Measurements from ENCODE around the gene FOXN3.
"Not testable (repeated sequence)": the region's sequence is repeated elsewhere in the genome, so short reads cannot be mapped to it uniquely, and the experiment has no call there.

The FOXN3 gene

GRCh38 chr14:89114109-89114508 is 302.9 kb downstream of the FOXN3 start:
- H3K27me3 ChIP-seq (ENCODE audit: low read depth, low read length), result no peaks in the 10 kb centered on the region

DNA sequence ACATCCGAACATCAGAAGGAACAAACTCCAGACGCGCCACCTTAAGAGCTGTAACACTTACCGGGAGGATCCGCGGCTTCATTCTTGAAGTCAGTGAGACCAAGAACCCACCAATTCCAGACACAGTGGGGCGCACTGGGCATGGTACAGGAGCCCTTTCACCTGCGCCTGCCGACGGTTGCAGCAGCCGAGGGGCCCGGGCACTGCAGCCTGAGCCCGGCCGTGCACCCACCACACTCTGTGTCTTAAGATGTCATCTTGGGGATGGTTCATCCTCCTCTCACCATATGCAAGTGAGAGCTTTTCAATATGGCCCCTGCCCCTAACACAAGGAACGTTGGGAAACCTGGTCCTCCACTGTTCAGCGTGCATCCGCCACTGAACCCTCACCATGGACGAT is 304.3 kb downstream of the FOXN3 start:
- H3K4me2 ChIP-seq (ENCODE audit: low read length), result no peak overlapping the region
- H4K20me1 ChIP-seq (ENCODE audit: insufficient read depth, low read length), result no peaks in the 10 kb centered on the region
- H3K9me3 ChIP-seq (ENCODE audit: insufficient read depth, low read length), result no peaks in the 10 kb centered on the region
- H3K36me3 ChIP-seq (replicated peaks; ENCODE audit: low read depth, low read length), result no peaks in the 10 kb centered on the region
- peaks cover 10% of the 10 kb centered on the region; the same call in 1 of the 2 replicates for H3K4me1 ChIP-seq (ENCODE audit: low read length)
- H2AFZ ChIP-seq (ENCODE audit: low read depth, low read length), result no peak overlapping the region
- no peaks in the 10 kb centered on the region for H3K27me3 ChIP-seq (ENCODE audit: low read depth, low read length)
- no peak overlapping the region for H3K27ac ChIP-seq (ENCODE audit: low read length)
- TF ChIP-seq CTCF (IDR thresholded peaks at IDR 0.05; ENCODE audit: low read depth, low read length) (no peak), EZH2phosphoT487 (IDR thresholded peaks at IDR 0.05; ENCODE audit: low read depth) (no peak)
- H3K9ac ChIP-seq (ENCODE audit: low read length), result no peak overlapping the region
- no peaks in the 10 kb centered on the region for H3K79me2 ChIP-seq (ENCODE audit: low read length)
- no peak overlapping the region for H3K4me3 ChIP-seq (ENCODE audit: low read length)

More at GRCh38 chr14:89114109-89114508, 302.9 kb downstream of the FOXN3 start:
- Histone ChIP-seq H3K36me3 (replicated peaks; ENCODE audit: low read depth, low read length) (no peaks in the 10 kb centered on the region), H3K4me2 (ENCODE audit: low read length) (no peak overlapping the region), H3K4me3 (ENCODE audit: low read length) (no peak overlapping the region), H3K9ac (ENCODE audit: low read length) (no peak overlapping the region), H3K4me1 (ENCODE audit: low read length) (peaks cover 10% of the 10 kb centered on the region; the same call in 1 of the 2 replicates), H3K27ac (ENCODE audit: low read length) (no peak overlapping the region), H2AFZ (ENCODE audit: low read depth, low read length) (no peak overlapping the region), H3K9me3 (ENCODE audit: insufficient read depth, low read length) (no peaks in the 10 kb centered on the region), H4K20me1 (ENCODE audit: insufficient read depth, low read length) (no peaks in the 10 kb centered on the region), H3K79me2 (ENCODE audit: low read length) (no peaks in the 10 kb centered on the region)
- TF ChIP-seq CTCF (IDR thresholded peaks at IDR 0.05; ENCODE audit: low read depth, low read length) (no peak), EZH2phosphoT487 (IDR thresholded peaks at IDR 0.05; ENCODE audit: low read depth) (no peak)

DNA sequence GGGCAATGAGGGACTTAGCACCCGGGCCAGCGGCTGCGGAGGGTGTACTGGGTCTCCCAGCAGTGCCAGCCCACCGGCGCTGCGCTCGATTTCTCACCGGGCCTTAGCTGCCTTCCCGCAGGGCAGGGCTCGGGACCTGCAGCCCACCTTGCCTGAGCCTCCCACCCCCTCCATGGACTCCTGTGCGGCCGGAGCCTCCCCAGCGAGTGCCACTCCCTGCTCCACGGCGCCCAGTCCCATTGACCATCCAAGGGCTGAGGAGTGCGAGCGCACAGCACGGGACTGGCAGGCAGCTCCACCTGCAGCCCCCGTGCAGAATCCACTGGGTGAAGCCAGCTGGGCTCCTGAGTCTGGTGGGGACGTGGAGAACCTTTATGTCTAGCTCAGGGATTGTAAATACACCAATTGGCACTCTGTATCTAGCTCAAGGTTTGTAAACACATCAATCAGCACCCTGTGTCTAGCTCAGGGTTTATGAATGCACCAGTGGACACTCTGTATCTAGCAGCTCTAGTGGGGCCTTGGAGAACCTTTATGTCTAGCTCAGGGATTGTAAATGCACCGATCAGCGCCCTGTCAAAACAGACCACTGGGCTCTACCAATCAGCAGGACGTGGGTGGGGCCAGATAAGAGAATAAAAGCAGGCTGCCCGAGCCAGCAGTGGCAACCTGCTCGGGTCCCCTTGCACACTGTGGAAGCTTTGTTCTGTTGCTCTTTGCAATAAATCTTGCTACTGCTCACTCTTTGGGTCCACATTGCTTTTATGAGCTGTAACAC is 305.1 kb downstream of the FOXN3 start:
- not testable (repeated sequence) for H3K4me1 ChIP-seq (ENCODE audit: low read length); H4K20me1 ChIP-seq (ENCODE audit: insufficient read depth, low read length); H3K79me2 ChIP-seq (ENCODE audit: low read length); H3K4me3 ChIP-seq (ENCODE audit: low read length); H2AFZ ChIP-seq (ENCODE audit: low read depth, low read length); H3K27ac ChIP-seq (ENCODE audit: low read length); H3K9me3 ChIP-seq (ENCODE audit: insufficient read depth, low read length); H3K36me3 ChIP-seq (replicated peaks; ENCODE audit: low read depth, low read length); H3K9ac ChIP-seq (ENCODE audit: low read length); H3K4me2 ChIP-seq (ENCODE audit: low read length); H3K27me3 ChIP-seq (ENCODE audit: low read depth, low read length)

DNA sequence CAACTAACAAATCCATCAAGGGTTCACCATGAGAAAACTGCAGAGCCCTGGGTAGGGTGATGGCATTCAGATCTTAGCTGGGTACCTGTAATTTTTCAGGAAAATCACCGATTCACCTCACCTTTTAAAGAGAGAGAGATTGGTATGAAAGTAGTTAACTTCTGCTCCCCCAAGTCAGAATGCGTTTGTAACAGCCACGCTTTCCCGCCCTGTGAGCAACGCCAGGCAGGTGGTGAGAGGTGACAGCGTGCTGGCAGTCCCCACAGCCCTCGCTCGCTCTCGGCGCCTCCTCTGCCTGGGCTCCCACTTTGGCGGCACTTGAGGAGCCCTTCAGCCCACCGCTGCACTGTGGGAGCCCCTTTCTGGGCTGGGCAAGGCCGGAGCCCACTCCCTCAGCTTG is 305.8 kb downstream of the FOXN3 start:
- not testable (repeated sequence) for H3K9ac ChIP-seq (ENCODE audit: low read length); H3K27me3 ChIP-seq (ENCODE audit: low read depth, low read length); H4K20me1 ChIP-seq (ENCODE audit: insufficient read depth, low read length); H3K79me2 ChIP-seq (ENCODE audit: low read length); H3K4me1 ChIP-seq (ENCODE audit: low read length); H2AFZ ChIP-seq (ENCODE audit: low read depth, low read length); H3K27ac ChIP-seq (ENCODE audit: low read length); H3K4me3 ChIP-seq (ENCODE audit: low read length); H3K9me3 ChIP-seq (ENCODE audit: insufficient read depth, low read length); H3K36me3 ChIP-seq (replicated peaks; ENCODE audit: low read depth, low read length); H3K4me2 ChIP-seq (ENCODE audit: low read length)

- no peak overlapping the region for H2AFZ ChIP-seq (ENCODE audit: low read depth, low read length)
- H3K4me1 ChIP-seq (ENCODE audit: low read length), result peaks cover 10% of the 10 kb centered on the region; the same call in 1 of the 2 replicates
- peak overlapping the region; percentile 16; the same call in 1 of the 2 replicates for H3K4me2 ChIP-seq (ENCODE audit: low read length)
- H3K9ac ChIP-seq (ENCODE audit: low read length), result no peak overlapping the region
- H4K20me1 ChIP-seq (ENCODE audit: insufficient read depth, low read length), result no peaks in the 10 kb centered on the region
- H3K79me2 ChIP-seq (ENCODE audit: low read length), result no peaks in the 10 kb centered on the region
- H3K27me3 ChIP-seq (ENCODE audit: low read depth, low read length), result no peaks in the 10 kb centered on the region
- no peak overlapping the region for H3K4me3 ChIP-seq (ENCODE audit: low read length)
- no peaks in the 10 kb centered on the region for H3K9me3 ChIP-seq (ENCODE audit: insufficient read depth, low read length)
- H3K27ac ChIP-seq (ENCODE audit: low read length), result no peak overlapping the region
- TF ChIP-seq EZH2phosphoT487 (IDR thresholded peaks at IDR 0.05; ENCODE audit: low read depth), result no peak
- TF ChIP-seq CTCF (IDR thresholded peaks at IDR 0.05; ENCODE audit: low read depth, low read length), result no peak
- H3K36me3 ChIP-seq (replicated peaks; ENCODE audit: low read depth, low read length), result no peaks in the 10 kb centered on the region
These were observed 306.9 kb downstream of the FOXN3 start for GRCh38 chr14:89110110-89110509.

All from OCI-LY3 (cell line).